GM21390 (cell line): ENCODE results near the gene ARHGDIG.
"Not testable (repeated sequence)": the region's sequence is repeated elsewhere in the genome, so short reads cannot be mapped to it uniquely, and the experiment has no call there.

Source experiments
- ATAC-seq: cut with Tn5 transposase; IDR thresholded peaks from one replicate; pipeline ENCODE4 v1.9.1; 2021; ENCODE audit not compliant: unreplicated experiment

ARHGDIG gene

DNA sequence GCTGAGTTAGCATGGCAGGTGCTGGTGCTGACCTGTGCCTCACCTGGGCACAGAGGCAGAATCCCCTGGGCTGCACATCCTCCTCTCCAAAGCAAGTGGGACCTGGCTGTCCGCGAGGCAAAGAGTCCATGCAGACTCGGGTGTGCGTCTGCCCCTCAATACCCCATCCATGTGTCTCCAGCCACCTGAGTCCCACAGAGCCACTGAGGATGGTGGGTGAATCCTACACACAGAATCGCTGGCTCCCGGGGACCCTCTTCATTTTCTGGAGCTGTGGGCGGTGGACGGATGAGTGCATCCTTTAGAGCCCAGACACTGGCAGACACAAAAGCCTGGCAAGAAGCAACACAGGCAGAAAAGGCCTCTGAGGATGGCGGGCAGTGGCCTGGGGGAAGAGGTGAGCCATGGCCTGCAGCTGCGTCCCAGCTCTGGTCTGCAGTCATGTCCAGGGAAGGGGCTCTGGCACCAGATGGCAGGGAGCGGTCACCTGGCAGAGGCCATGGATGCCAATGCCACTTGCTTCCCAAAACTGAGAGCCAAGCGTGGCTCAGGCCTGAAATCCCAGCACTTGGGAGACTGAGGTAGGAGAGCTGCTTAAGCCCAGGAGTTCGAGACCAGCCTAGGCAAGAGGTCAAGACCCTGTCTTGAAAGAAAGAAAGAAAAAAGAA is 42.2 kb downstream of the ARHGDIG start:
- ATAC-seq, result no peak

DNA sequence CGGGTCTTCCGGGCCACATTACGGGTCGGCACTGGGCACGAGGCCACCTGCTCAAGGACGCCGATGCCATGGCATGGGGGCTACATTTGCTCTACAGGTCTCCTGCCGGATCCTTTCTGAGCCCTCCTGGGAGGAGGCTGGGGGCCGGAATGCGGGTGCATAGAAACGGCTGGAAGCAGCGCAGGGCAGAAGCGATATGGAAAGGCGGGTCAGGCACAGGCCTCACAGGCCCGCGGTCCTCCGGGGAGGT is 43.7 kb downstream of the ARHGDIG start:
- ATAC-seq, result no peak

- no peak for ATAC-seq
Measured at GRCh38 chr16:324451-325334, 44.3 kb downstream of the ARHGDIG start.

DNA sequence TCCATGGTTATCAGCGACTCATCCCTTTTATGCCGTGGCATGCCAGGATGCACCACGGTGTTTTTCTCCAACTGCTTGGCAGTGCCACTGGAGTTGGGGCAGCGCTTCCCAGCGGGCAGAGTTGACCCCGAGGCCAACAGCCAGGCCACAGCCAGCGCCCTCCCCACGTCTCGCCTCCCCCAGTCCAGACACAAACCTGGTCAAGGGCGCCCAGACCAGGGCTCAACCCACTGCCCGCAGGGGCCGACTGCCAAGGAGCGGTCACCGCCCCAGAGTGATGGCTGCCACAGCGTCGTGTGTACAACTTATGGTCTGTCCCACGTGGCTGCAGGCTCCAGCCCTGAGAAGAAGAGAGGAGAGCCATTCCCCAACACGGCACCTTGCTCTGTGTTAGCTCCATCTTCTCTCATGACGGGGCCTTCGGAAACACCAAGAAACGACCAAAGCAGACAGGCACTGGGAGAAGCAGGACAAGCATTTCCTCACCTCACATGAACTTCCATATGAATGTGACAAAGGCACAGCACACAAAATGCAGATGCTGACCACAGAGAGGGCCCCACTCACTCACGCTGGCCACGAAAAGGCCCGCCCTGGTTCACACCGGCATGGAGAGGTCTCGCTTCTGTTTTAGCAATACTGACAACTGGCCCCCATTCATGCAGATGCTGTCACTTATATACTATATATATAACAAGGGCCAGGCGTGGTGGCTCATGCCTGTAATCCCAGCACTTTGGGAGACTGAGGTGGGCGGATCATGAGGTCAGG is 45.2 kb downstream of the ARHGDIG start:
- ATAC-seq, result no peak

DNA sequence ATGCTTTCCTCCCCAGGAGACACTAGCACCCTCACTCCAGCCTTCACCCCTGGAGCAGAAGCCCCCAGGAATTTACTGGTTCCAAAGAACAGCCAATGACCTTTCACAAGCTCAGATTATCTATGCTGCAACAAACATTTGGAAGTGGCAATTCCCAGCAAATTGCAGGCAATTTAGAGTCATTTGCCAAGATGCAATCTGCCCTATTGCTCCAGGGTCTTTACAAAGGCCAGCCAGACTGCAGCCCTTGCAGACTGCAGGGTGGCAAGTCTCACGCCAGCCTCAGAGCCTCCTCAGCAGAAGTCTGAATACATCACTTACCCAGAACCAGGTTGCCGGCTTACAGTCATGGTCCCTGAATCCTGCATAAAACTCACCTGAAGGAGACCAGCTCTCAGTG is 50.4 kb downstream of the ARHGDIG start:
- ATAC-seq, result no peak

GRCh38 chr16:331181-331814 is 50.9 kb downstream of the ARHGDIG start:
- ATAC-seq, result not testable (repeated sequence)
